ENCODE data around the gene NOB1. TPM values are rescaled to one million over a fixed set of nuclear protein-coding genes. Genes with fewer than 3 reads are reported as not detected.
"Not testable (repeated sequence)": the region's sequence is repeated elsewhere in the genome, so short reads cannot be mapped to it uniquely, and the experiment has no call there.

The NOB1 gene
- total and polyA plus RNA-seq, 3 donors from 2014 or later, result 29.5 to 42.6 (median 34.6) TPM

DNA sequence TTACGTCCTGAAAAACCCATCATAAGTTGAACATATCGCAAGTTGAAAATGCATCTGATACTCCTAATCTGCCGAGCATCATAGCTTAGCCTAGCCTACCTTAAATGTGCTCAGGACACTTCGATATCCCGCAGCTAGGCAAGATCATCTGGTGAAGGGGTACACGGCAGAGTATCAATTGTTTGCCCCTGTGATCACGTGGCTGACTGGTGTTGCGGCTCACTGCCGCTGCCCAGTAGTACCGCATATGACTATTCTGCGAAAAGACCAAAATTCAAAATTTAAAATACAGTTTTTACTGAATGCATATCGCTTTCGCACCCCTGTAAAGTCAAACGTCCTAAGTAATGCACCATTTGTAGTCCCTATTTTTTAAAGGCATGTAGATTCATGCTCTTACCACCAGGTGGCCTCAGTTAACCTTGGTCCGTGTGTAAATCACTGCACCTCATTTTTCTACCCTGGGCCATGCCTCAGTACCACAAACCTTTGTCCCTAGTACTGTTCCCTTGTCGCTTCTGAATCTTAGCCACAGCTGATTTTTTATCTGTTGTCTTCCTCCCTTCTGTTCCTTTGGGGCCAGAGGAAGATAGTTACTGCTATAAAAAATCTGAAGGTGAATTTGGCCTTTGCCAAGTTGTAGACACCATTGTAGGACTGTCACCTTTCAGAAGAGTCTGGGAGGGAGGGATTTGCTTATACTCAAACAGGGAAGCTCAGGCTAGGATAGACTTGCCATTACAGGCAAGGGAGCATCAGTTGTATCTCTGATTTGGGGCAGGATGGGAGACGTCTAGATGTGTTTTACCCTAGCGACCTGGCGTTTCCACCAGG, 41.8 kb upstream of the NOB1 start:
- Histone ChIP-seq H3K36me3 (ENCODE audit: low read depth, missing control alignments) (no peaks in the 10 kb centered on the region), H3K4me1 (no peaks in the 10 kb centered on the region), H3K4me3 (no peak overlapping the region), H3K27ac (no peak overlapping the region), H3K9me3 (no peaks in the 10 kb centered on the region), H3K27me3 (no peaks in the 10 kb centered on the region)
- TF ChIP-seq, protein P1, sequence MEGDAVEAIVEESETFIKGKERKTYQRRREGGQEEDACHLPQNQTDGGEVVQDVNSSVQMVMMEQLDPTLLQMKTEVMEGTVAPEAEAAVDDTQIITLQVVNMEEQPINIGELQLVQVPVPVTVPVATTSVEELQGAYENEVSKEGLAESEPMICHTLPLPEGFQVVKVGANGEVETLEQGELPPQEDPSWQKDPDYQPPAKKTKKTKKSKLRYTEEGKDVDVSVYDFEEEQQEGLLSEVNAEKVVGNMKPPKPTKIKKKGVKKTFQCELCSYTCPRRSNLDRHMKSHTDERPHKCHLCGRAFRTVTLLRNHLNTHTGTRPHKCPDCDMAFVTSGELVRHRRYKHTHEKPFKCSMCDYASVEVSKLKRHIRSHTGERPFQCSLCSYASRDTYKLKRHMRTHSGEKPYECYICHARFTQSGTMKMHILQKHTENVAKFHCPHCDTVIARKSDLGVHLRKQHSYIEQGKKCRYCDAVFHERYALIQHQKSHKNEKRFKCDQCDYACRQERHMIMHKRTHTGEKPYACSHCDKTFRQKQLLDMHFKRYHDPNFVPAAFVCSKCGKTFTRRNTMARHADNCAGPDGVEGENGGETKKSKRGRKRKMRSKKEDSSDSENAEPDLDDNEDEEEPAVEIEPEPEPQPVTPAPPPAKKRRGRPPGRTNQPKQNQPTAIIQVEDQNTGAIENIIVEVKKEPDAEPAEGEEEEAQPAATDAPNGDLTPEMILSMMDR (IDR thresholded peaks at IDR 0.05), result peak; percentile 92 to 95 (median 94)
- TF ChIP-seq POLR2A (IDR thresholded peaks at IDR 0.05), result no peak
- intact Hi-C loops (cut with DNase I; ENCODE audit: low total_unique reads), result loop anchor here (5.0 kb wide), 1 partner anchor 141 kb away; no protein-coding TSS in a partner anchor
- DNase-seq, result peak; percentile 41
- WGBS, 2 donors, result 57 to 60% methylated on average over 19 of the region's 19 CpGs

DNA sequence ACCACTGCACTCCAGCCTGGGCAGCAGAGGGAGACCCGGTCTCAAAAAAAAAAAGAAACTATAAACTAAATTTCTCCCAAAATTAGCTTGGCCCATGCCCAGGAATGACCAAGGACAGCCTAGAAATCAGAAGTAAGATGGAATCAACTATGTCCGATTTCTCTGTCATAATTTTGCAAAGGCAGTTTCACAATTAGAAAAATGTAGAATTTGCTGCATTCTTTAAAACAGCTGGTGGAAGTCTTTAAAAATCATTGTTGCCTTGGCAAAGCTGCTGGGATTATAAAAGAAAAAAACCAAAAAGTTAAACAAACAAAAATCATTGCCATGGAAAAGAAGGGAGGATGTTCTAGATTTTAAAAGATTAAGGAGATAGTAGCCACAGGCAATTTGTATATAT, 39.8 kb upstream of the NOB1 start:
- intact Hi-C loops (cut with DNase I; ENCODE audit: low total_unique reads), result no loop called here
- H3K27me3 ChIP-seq, result no peaks in the 10 kb centered on the region
- H3K36me3 ChIP-seq (ENCODE audit: low read depth, missing control alignments), result no peaks in the 10 kb centered on the region
- H3K4me1 ChIP-seq, result no peaks in the 10 kb centered on the region
- H3K4me3 ChIP-seq, result no peak overlapping the region
- DNase-seq, result no peak
- 73 to 78% methylated on average over 2 of the region's 2 CpGs for WGBS, 2 donors
- H3K9me3 ChIP-seq, result no peaks in the 10 kb centered on the region
- TF ChIP-seq, protein P1 (IDR thresholded peaks at IDR 0.05), result no peak
- TF ChIP-seq POLR2A (IDR thresholded peaks at IDR 0.05), result no peak
- no peak overlapping the region for H3K27ac ChIP-seq

DNA sequence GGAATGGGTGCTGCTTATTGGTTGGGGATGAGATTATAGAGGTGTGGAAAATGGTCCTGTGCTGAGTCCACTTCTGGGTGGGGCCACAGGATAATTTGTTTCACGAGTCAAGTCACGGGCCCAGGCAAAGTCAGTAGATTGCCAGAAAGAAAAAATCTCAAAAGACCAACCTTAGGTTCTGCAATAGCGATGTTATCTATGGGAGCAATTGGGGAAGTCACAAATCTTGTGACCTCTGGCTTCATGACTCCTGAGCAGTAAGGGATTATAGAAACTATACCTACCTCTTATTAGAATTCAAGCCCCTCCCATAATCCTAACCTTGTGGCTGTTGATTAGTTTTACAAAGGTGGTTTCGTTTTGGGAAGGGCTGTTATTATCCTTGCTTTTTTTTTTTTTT, 38.8 kb upstream of the NOB1 start:
- intact Hi-C loops (cut with DNase I; ENCODE audit: low total_unique reads), result no loop called here
- H3K27me3 ChIP-seq, result no peaks in the 10 kb centered on the region
- 93 to 94% methylated on average over 4 of the region's 4 CpGs for WGBS, 2 donors
- no peak for DNase-seq
- H3K4me1 ChIP-seq, result no peaks in the 10 kb centered on the region
- TF ChIP-seq POLR2A (IDR thresholded peaks at IDR 0.05), result no peak
- TF ChIP-seq, protein P1 (IDR thresholded peaks at IDR 0.05), result no peak
- H3K4me3 ChIP-seq, result no peak overlapping the region
- no peaks in the 10 kb centered on the region for H3K36me3 ChIP-seq (ENCODE audit: low read depth, missing control alignments)
- no peak overlapping the region for H3K27ac ChIP-seq
- no peaks in the 10 kb centered on the region for H3K9me3 ChIP-seq

DNA sequence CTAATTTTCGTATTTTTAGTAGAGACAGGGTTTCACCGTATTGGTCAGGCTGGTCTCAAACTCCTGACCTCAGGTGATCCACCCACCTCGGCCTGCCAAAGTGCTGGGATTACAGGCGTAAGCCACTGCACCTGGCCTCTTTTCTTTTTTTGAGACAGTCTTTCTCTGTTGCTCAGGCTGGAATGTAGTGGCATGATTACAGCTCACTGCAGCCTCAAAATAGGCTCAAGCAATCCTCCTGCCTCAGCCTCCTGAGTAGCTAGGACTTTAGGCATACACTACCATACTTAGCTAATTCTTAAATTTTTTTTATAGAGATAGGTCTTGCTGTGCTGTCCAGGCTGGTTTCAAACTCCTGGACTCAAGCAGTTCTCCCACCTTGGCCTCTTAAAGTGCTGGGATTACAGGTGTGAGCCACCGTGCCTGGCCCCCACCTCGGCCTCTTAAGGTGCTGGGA, 36.7 kb upstream of the NOB1 start:
- H3K9me3 ChIP-seq; H3K27me3 ChIP-seq; DNase-seq; H3K4me3 ChIP-seq; H3K36me3 ChIP-seq (ENCODE audit: low read depth, missing control alignments); H3K27ac ChIP-seq; intact Hi-C loops (cut with DNase I; ENCODE audit: low total_unique reads); H3K4me1 ChIP-seq: not testable (repeated sequence)
- 92 to 95% methylated on average over 6 of the region's 6 CpGs for WGBS, 2 donors

DNA sequence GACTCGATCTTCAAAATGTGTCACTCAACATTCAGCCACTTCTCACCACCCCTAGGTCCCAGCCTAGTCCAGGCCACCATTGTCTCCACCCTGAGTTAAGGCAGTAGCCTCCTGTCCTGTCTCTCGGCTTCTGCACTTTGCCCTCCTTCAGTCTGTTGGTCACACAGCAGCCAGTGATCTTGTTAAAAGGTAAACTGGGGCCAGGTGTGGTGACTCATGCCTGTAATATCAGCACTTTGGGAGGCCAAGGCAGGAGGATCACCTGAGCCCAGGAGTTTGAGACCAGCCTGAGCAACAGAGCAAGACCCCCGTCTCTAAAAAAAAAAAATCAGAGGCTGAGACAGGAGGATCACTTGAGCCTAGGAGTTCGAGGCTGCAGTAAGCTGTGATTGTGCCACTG, 33.2 kb upstream of the NOB1 start:
- no peaks in the 10 kb centered on the region for H3K27me3 ChIP-seq
- no peak for TF ChIP-seq POLR2A (IDR thresholded peaks at IDR 0.05)
- TF ChIP-seq, protein P1 (IDR thresholded peaks at IDR 0.05), result no peak
- WGBS, 2 donors, result 85 to 96% methylated on average over 4 of the region's 4 CpGs

More for the DNA sequence above, 33.2 kb upstream of the NOB1 start:
- Histone ChIP-seq H3K9me3 (no peaks in the 10 kb centered on the region), H3K4me1 (no peaks in the 10 kb centered on the region), H3K4me3 (no peak overlapping the region), H3K27ac (no peak overlapping the region), H3K36me3 (ENCODE audit: low read depth, missing control alignments) (no peaks in the 10 kb centered on the region)
- intact Hi-C loops (cut with DNase I; ENCODE audit: low total_unique reads), result no loop called here
- no peak for DNase-seq
